ENCODE measurements around the gene KCNQ1OT1.

KCNQ1OT1 gene

GRCh38 chr11:2576111-2576510 is 123.7 kb downstream of the KCNQ1OT1 start:
- Histone ChIP-seq H3K36me3 (ENCODE audit: control insufficient read depth, insufficient read depth, low read length) (no peaks in the 10 kb centered on the region), H3K4me3 (ENCODE audit: insufficient read depth, low read depth, low read length) (no peak overlapping the region), H3K27ac (ENCODE audit: insufficient read depth, low read depth, low read length, poor library complexity, severe bottlenecking) (no peak overlapping the region), H3K27me3 (ENCODE audit: control insufficient read depth, insufficient read depth, low read length, poor library complexity, severe bottlenecking) (no peaks in the 10 kb centered on the region), H3K4me1 (ENCODE audit: control insufficient read depth, insufficient read depth, low read length) (peaks cover 8% of the 10 kb centered on the region), H3K9me3 (ENCODE audit: control insufficient read depth, low read length) (no peaks in the 10 kb centered on the region)
- WGBS, 2 experiments: 93 to 94% methylated on average over 15 of the region's 15 CpGs

- 84 to 91% methylated on average over 17 of the region's 17 CpGs for WGBS, 2 experiments
- Histone ChIP-seq H3K27me3 (ENCODE audit: control insufficient read depth, insufficient read depth, low read length, poor library complexity, severe bottlenecking) (no peaks in the 10 kb centered on the region), H3K4me3 (ENCODE audit: insufficient read depth, low read depth, low read length) (no peak overlapping the region), H3K27ac (ENCODE audit: insufficient read depth, low read depth, low read length, poor library complexity, severe bottlenecking) (no peak overlapping the region), H3K4me1 (ENCODE audit: control insufficient read depth, insufficient read depth, low read length) (peaks cover 8% of the 10 kb centered on the region), H3K9me3 (ENCODE audit: control insufficient read depth, low read length) (no peaks in the 10 kb centered on the region), H3K36me3 (ENCODE audit: control insufficient read depth, insufficient read depth, low read length) (no peaks in the 10 kb centered on the region)
These were observed 124.2 kb downstream of the KCNQ1OT1 start for GRCh38 chr11:2575591-2576051.

- WGBS, 2 experiments: 91% methylated on average over 45 of the region's 45 CpGs
These were observed 125.0 kb downstream of the KCNQ1OT1 start for GRCh38 chr11:2574553-2575535.

GRCh38 chr11:2574043-2574552 is 125.7 kb downstream of the KCNQ1OT1 start:
- no peak overlapping the region for H3K27ac ChIP-seq (ENCODE audit: insufficient read depth, low read depth, low read length, poor library complexity, severe bottlenecking)
- 93 to 95% methylated on average over 22 of the region's 22 CpGs for WGBS, 2 experiments
- H3K4me3 ChIP-seq (ENCODE audit: insufficient read depth, low read depth, low read length): no peak overlapping the region
- H3K27me3 ChIP-seq (ENCODE audit: control insufficient read depth, insufficient read depth, low read length, poor library complexity, severe bottlenecking): no peaks in the 10 kb centered on the region
- no peaks in the 10 kb centered on the region for H3K9me3 ChIP-seq (ENCODE audit: control insufficient read depth, low read length)
- peaks cover 8% of the 10 kb centered on the region for H3K4me1 ChIP-seq (ENCODE audit: control insufficient read depth, insufficient read depth, low read length)
- H3K36me3 ChIP-seq (ENCODE audit: control insufficient read depth, insufficient read depth, low read length): no peaks in the 10 kb centered on the region

More at GRCh38 chr11:2574553-2575535, 125.0 kb downstream of the KCNQ1OT1 start:
- Histone ChIP-seq H3K27me3 (ENCODE audit: control insufficient read depth, insufficient read depth, low read length, poor library complexity, severe bottlenecking) (no peaks in the 10 kb centered on the region), H3K36me3 (ENCODE audit: control insufficient read depth, insufficient read depth, low read length) (no peaks in the 10 kb centered on the region), H3K4me3 (ENCODE audit: insufficient read depth, low read depth, low read length) (no peak overlapping the region), H3K9me3 (ENCODE audit: control insufficient read depth, low read length) (no peaks in the 10 kb centered on the region), H3K27ac (ENCODE audit: insufficient read depth, low read depth, low read length, poor library complexity, severe bottlenecking) (no peak overlapping the region), H3K4me1 (ENCODE audit: control insufficient read depth, insufficient read depth, low read length) (peaks cover 8% of the 10 kb centered on the region)

- Histone ChIP-seq H3K4me1 (ENCODE audit: control insufficient read depth, insufficient read depth, low read length) (peaks cover 8% of the 10 kb centered on the region), H3K27ac (ENCODE audit: insufficient read depth, low read depth, low read length, poor library complexity, severe bottlenecking) (no peak overlapping the region), H3K4me3 (ENCODE audit: insufficient read depth, low read depth, low read length) (no peak overlapping the region), H3K9me3 (ENCODE audit: control insufficient read depth, low read length) (no peaks in the 10 kb centered on the region), H3K36me3 (ENCODE audit: control insufficient read depth, insufficient read depth, low read length) (no peaks in the 10 kb centered on the region), H3K27me3 (ENCODE audit: control insufficient read depth, insufficient read depth, low read length, poor library complexity, severe bottlenecking) (no peaks in the 10 kb centered on the region)
- WGBS, 2 experiments: 93 to 95% methylated on average over 28 of the region's 28 CpGs
These were observed 126.4 kb downstream of the KCNQ1OT1 start for GRCh38 chr11:2573240-2574042.

GRCh38 chr11:2572491-2573239 is 127.1 kb downstream of the KCNQ1OT1 start:
- H3K27ac ChIP-seq (ENCODE audit: insufficient read depth, low read depth, low read length, poor library complexity, severe bottlenecking): no peak overlapping the region
- peaks cover 8% of the 10 kb centered on the region for H3K4me1 ChIP-seq (ENCODE audit: control insufficient read depth, insufficient read depth, low read length)
- no peaks in the 10 kb centered on the region for H3K9me3 ChIP-seq (ENCODE audit: control insufficient read depth, low read length)
- WGBS, 2 experiments: 95% methylated on average over 33 of the region's 33 CpGs
- H3K4me3 ChIP-seq (ENCODE audit: insufficient read depth, low read depth, low read length): no peak overlapping the region
- no peaks in the 10 kb centered on the region for H3K27me3 ChIP-seq (ENCODE audit: control insufficient read depth, insufficient read depth, low read length, poor library complexity, severe bottlenecking)
- H3K36me3 ChIP-seq (ENCODE audit: control insufficient read depth, insufficient read depth, low read length): no peaks in the 10 kb centered on the region

GRCh38 chr11:2571598-2572281 is 128.1 kb downstream of the KCNQ1OT1 start:
- WGBS, 2 experiments: 93 to 95% methylated on average over 23 of the region's 23 CpGs
- H3K9me3 ChIP-seq (ENCODE audit: control insufficient read depth, low read length): no peaks in the 10 kb centered on the region
- no peaks in the 10 kb centered on the region for H3K27me3 ChIP-seq (ENCODE audit: control insufficient read depth, insufficient read depth, low read length, poor library complexity, severe bottlenecking)
- peaks cover 8% of the 10 kb centered on the region for H3K4me1 ChIP-seq (ENCODE audit: control insufficient read depth, insufficient read depth, low read length)
- H3K27ac ChIP-seq (ENCODE audit: insufficient read depth, low read depth, low read length, poor library complexity, severe bottlenecking): no peak overlapping the region
- no peak overlapping the region for H3K4me3 ChIP-seq (ENCODE audit: insufficient read depth, low read depth, low read length)
- no peaks in the 10 kb centered on the region for H3K36me3 ChIP-seq (ENCODE audit: control insufficient read depth, insufficient read depth, low read length)

GRCh38 chr11:2570841-2571597 is 128.8 kb downstream of the KCNQ1OT1 start:
- H3K9me3 ChIP-seq (ENCODE audit: control insufficient read depth, low read length): no peaks in the 10 kb centered on the region
- WGBS, 2 experiments: 94% methylated on average over 25 of the region's 25 CpGs

More at GRCh38 chr11:2570841-2571597, 128.8 kb downstream of the KCNQ1OT1 start:
- Histone ChIP-seq H3K4me3 (ENCODE audit: insufficient read depth, low read depth, low read length) (no peak overlapping the region), H3K27me3 (ENCODE audit: control insufficient read depth, insufficient read depth, low read length, poor library complexity, severe bottlenecking) (no peaks in the 10 kb centered on the region), H3K27ac (ENCODE audit: insufficient read depth, low read depth, low read length, poor library complexity, severe bottlenecking) (no peak overlapping the region), H3K36me3 (ENCODE audit: control insufficient read depth, insufficient read depth, low read length) (no peaks in the 10 kb centered on the region), H3K4me1 (ENCODE audit: control insufficient read depth, insufficient read depth, low read length) (peaks cover 8% of the 10 kb centered on the region)

All from ectodermal cell (in vitro differentiated cells).